DOHH2 (cell line): Measurements from ENCODE around the gene TLE1.

ENCODE experiments used
- CTCF ChIP-seq: fragments of 200-600 bp; sonication (generic); IDR thresholded peaks from one replicate; pipeline ENCODE4 v1.5.1; 2014; ENCODE audit warnings: antibody characterized with exemption, mild to moderate bottlenecking, low read depth, low read length; ENCODE audit not compliant: poor library complexity, severe bottlenecking
- EZH2phosphoT487 ChIP-seq: fragments of 200-600 bp; sonication (generic); IDR thresholded peaks from 2 replicates; pipeline ENCODE4 v1.6.1; 2017; ENCODE audit warnings: borderline replicate concordance, mild to moderate bottlenecking, antibody characterized with exemption, low read length, moderate library complexity, mixed read lengths

- no peak for TF ChIP-seq CTCF
- TF ChIP-seq EZH2phosphoT487 = no peak
Measured at GRCh38 chr9:81543695-81544094, 145.7 kb downstream of the TLE1 start.
